Adrenal gland (tissue), 5 donors: ENCODE measurements around the gene KCNIP2.

Source experiments
- CTCF ChIP-seq, 6 experiments: fragments of 450-650 bp in 4 of 6; fragments of 200-600 bp in 2 of 6; sonication (generic) in 1 of 6; IDR thresholded peaks; 1 replicate in 5 of 6; 2 replicates in 1 of 6; pipeline versions ENCODE4 v1.5.1 to v1.8.0; 2016 to 2021; ENCODE audit warnings: antibody characterized with exemption in 6 of 6, mild to moderate bottlenecking in 2 of 6, moderate library complexity in 1 of 6
- POLR2A ChIP-seq, 2 donors: fragments of 450-650 bp; IDR thresholded peaks; one replicate each; pipeline ENCODE4 v1.6.1; 2017; ENCODE audit warnings: antibody characterized with exemption in 2 of 2, mild to moderate bottlenecking in 2 of 2, moderate library complexity in 1 of 2
- donor health status: DM: no; HTN: no; CAD: no.

DNA sequence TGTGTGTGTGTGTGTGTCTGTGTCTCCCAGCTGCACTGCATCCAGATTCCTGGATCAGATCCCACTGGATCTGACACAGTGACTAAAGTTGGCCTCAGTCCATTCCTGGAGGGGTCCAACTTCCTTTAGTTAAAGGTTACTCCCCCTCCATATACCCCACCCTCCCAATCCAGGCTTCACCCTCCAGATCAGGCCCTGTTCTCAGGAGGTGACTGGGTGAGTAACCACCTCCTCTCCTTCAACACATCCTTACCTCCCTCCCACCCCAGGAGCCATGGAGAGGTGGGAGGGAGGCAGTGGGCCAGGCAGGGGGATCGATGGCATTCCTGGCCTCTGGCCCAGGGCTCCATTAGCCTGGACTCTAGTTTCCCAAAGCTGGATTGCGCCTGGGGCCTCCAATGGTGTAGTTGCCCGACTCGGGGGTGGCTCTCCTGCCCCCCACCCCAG, 11.3 kb downstream of the KCNIP2 start:
- no peak for TF ChIP-seq CTCF (IDR thresholded peaks at IDR 0.05)
- TF ChIP-seq POLR2A (IDR thresholded peaks at IDR 0.05): no peak
